HUES48 (cell line): ENCODE measurements around the gene C2orf15.
"Not testable (repeated sequence)": the region's sequence is repeated elsewhere in the genome, so short reads cannot be mapped to it uniquely, and the experiment has no call there.

Source experiments
- H3K27ac ChIP-seq: one replicate; pipeline ENCODE4 v1.7.0; 2013; ENCODE audit warnings: low read depth, low read length, inconsistent platforms
- H3K27me3 ChIP-seq: 2 replicates; pipeline ENCODE4 v1.6.1; 2013; ENCODE audit warnings: mild to moderate bottlenecking, low read length; ENCODE audit not compliant: control insufficient read depth, insufficient read depth
- H3K36me3 ChIP-seq: 2 replicates; pipeline ENCODE4 v1.6.1; 2013; ENCODE audit warnings: low read length; ENCODE audit not compliant: control insufficient read depth, insufficient read depth
- H3K4me1 ChIP-seq: 2 replicates; pipeline ENCODE4 v1.6.1; 2013; ENCODE audit warnings: mild to moderate bottlenecking, low read length; ENCODE audit not compliant: control insufficient read depth, insufficient read depth
- H3K4me3 ChIP-seq: 2 replicates; pipeline ENCODE4 v1.5.1; 2013; ENCODE audit warnings: mild to moderate bottlenecking, low read depth, low read length
- H3K9ac ChIP-seq: 2 replicates; pipeline ENCODE4 v1.6.1; 2013; ENCODE audit warnings: mild to moderate bottlenecking, low read depth, low read length, moderate library complexity
- H3K9me3 ChIP-seq: 2 replicates; pipeline ENCODE4 v1.6.1; 2013; ENCODE audit warnings: low read length; ENCODE audit not compliant: control insufficient read depth, insufficient read depth

C2orf15 gene, protein sequence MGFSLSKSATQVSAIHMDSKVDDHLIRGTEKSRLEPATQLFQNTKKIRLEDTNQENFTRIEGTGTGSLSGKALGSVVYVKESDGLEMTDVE

DNA sequence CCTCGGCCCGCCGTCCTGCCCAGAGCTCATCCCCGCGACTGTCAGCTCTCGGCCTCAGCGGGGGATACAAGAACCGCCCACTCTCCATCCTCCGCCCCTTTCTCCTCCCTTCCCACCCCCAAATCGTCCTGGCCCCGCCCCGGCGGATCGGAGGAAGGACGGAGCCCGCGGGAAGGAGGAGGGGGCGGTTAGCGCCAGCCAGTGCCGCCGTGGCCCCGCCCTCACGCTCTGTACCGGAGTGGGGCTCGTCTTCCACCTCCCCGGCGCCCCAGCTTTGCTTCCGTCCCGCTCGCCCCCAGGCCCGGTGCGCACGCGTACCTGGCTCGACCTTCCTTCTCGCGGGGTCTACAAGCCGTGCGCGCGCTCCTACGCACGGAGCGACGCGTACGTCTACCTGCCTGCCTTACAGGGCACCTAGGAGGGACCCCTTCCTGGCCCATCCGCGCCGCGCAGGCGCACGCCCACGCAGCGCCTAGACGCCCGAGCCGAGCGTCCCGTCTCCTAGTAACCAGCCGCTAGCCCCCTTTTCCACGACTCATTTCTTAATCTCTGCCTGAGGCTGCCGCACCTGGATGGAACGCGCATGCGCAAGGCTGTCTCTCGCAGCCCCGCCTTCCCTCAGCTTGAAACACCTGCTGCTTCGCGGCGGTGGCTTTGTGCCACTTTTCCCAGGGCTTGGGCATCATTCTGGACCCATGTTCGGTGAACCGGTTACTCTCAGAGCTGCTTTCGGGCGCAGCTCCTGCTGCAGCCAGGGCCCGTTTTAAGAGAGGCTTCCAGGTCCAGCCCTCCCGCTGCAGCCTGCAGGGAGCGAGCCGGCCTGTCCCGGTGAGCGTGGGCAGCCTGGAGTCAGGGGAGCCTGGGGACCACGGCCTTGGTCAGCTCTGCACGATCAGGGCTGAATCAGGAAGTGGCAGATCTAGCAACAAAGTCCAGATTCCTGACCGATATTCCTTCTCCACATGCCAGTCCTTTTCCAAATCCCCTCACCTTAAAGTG is at the start of gene C2orf15:
Gene C2orf15, plus strand, starts transcription at position 598 of the 999 bp plus-strand sequence. CDS start 8,852 bp downstream, outside the sequence.
- H3K9ac ChIP-seq, result peak within 1 kb of the TSS; percentile 58
- 0 out of 2 replicates have a peak, but pooled peaks cover 4% of the 10 kb centered on the region for H3K4me1 ChIP-seq
- no peaks in the 10 kb centered on the region; the same call in 1 of the 2 replicates for H3K27me3 ChIP-seq
- H3K4me3 ChIP-seq, result peak within 1 kb of the TSS; percentile 83
- peaks cover 9% of the 10 kb centered on the region; the same call in 1 of the 2 replicates for H3K9me3 ChIP-seq
- no peaks in the 10 kb centered on the region for H3K36me3 ChIP-seq
- H3K27ac ChIP-seq, result peak within 1 kb of the TSS; percentile 92

DNA sequence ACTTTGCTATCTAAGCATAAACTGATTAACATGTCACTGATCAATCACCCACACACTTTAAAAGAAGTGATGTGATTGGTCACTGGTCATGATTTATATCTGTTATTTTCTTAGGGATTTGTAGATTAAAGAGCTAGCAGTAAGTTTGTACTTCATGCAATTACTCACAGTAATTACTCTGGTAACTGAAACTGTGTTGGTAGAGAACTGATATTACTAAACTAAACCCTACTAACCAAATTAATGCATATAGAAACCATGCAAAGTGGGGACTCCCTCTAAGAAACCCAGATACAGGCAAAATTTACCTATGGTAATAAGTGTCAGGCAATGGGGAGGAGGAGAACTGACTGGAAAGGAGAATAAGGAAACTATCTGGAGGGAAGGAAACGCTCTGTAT is 44.8 kb upstream of the C2orf15 start:
- H3K4me1 ChIP-seq, result no peaks in the 10 kb centered on the region
- no peak overlapping the region for H3K27ac ChIP-seq
- H3K9ac ChIP-seq, result no peak overlapping the region
- H3K36me3 ChIP-seq, result no peaks in the 10 kb centered on the region
- H3K4me3 ChIP-seq, result no peak overlapping the region
- H3K27me3 ChIP-seq, result no peaks in the 10 kb centered on the region
- no peaks in the 10 kb centered on the region for H3K9me3 ChIP-seq

DNA sequence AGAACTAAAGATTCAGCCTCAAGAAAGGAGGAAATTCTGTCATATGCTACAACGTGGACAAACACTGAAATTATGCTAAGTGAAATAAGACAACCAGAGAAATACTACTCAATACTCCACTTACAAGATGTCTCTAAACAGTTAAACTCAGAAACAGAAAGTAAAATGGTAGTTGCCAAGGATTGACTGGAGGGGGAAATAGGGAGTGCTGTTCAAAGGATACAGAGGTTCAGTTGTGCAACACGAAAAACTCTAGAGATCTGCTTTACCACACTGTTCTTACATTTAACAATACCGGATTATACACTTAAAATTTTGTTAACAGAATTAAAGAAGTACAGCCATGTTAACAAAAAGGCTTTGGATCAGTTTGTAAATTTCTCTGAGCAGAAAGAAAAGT is 39.8 kb upstream of the C2orf15 start:
- no peaks in the 10 kb centered on the region for H3K4me1 ChIP-seq
- H3K27me3 ChIP-seq, result no peaks in the 10 kb centered on the region
- no peaks in the 10 kb centered on the region for H3K9me3 ChIP-seq
- no peak overlapping the region for H3K27ac ChIP-seq
- H3K36me3 ChIP-seq, result no peaks in the 10 kb centered on the region
- H3K9ac ChIP-seq, result no peak overlapping the region
- H3K4me3 ChIP-seq, result no peak overlapping the region

DNA sequence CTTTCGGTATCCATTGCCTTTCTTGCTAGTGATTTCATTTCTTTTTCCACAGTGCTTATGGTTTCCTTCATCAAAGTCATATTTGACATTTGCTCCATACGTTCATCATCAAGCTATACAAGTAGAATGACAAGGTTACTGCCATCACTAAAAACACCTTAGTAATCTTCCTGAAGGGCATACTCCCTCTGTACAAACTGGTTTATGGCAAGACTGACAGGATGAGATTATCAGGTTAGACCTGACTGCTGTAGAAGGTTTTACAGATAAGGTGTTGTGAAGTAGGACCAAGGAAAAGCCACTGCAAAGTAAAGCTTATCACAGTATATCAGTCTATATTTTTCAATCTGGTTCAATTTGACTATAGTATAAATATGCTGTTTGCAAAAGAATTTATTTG is 37.5 kb upstream of the C2orf15 start:
- Histone ChIP-seq H3K4me3 (no peak overlapping the region), H3K36me3 (no peaks in the 10 kb centered on the region), H3K27me3 (no peaks in the 10 kb centered on the region), H3K4me1 (no peaks in the 10 kb centered on the region), H3K9me3 (no peaks in the 10 kb centered on the region), H3K27ac (no peak overlapping the region), H3K9ac (no peak overlapping the region)

GRCh38 chr2:99106913-99107312 is 34.6 kb upstream of the C2orf15 start:
- H3K4me3 ChIP-seq, result no peak overlapping the region
- no peaks in the 10 kb centered on the region for H3K36me3 ChIP-seq
- no peaks in the 10 kb centered on the region for H3K9me3 ChIP-seq
- no peaks in the 10 kb centered on the region for H3K27me3 ChIP-seq
- no peak overlapping the region for H3K9ac ChIP-seq
- no peaks in the 10 kb centered on the region for H3K4me1 ChIP-seq
- no peak overlapping the region for H3K27ac ChIP-seq

GRCh38 chr2:99111236-99111635 is 30.3 kb upstream of the C2orf15 start:
- H3K4me1 ChIP-seq, result no peaks in the 10 kb centered on the region
- H3K27ac ChIP-seq, result no peak overlapping the region
- no peak overlapping the region for H3K9ac ChIP-seq
- no peak overlapping the region for H3K4me3 ChIP-seq
- no peaks in the 10 kb centered on the region for H3K27me3 ChIP-seq
- H3K9me3 ChIP-seq, result no peaks in the 10 kb centered on the region
- no peaks in the 10 kb centered on the region for H3K36me3 ChIP-seq

DNA sequence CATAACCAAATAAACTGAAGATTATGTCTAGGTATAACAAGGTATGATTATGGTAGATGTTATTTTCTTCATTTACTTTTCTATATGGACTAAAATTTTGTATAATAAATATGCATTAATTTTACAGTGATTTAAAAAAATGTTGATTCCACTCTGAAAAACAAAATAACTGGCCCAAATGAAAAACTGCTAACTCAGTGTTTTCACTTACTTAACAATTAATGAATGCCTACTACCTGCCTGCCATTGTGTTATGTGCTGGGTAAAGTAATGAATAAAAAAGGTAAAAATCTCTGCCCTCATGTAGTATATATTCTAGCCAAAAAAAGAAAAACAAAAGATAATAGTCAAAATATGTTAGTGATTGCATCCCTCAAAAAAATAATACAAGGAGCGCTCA is 29.6 kb upstream of the C2orf15 start:
- no peaks in the 10 kb centered on the region for H3K9me3 ChIP-seq
- H3K36me3 ChIP-seq, result no peaks in the 10 kb centered on the region
- no peak overlapping the region for H3K27ac ChIP-seq
- H3K4me1 ChIP-seq, result no peaks in the 10 kb centered on the region
- H3K27me3 ChIP-seq, result no peaks in the 10 kb centered on the region
- H3K4me3 ChIP-seq, result no peak overlapping the region
- H3K9ac ChIP-seq, result no peak overlapping the region

DNA sequence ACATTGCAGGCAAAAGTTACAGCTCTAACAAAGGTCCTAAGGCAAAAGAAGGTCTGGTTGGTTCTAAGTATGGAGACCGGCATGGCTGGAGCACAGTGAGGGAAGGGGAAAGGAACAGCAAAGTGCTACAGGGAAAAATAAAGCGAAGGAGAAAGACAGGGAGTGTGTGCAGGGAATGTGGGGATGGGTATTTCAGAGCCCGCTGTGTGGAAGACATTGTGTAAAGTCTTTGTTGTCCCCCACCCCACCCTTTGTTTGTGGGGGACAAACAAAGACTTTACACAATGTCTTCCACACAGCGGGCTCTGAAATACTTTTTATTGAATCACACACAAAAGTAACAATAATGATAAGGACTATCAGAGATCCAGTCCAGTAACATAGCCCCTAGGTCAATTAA is 28.9 kb upstream of the C2orf15 start:
- Histone ChIP-seq H3K9ac (no peak overlapping the region), H3K36me3 (no peaks in the 10 kb centered on the region), H3K4me1 (no peaks in the 10 kb centered on the region), H3K4me3 (no peak overlapping the region), H3K27me3 (no peaks in the 10 kb centered on the region), H3K27ac (no peak overlapping the region), H3K9me3 (no peaks in the 10 kb centered on the region)

GRCh38 chr2:99127981-99128380 is 13.5 kb upstream of the C2orf15 start:
- Histone ChIP-seq H3K27ac (no peak overlapping the region), H3K27me3 (no peaks in the 10 kb centered on the region), H3K4me1 (no peaks in the 10 kb centered on the region), H3K9me3 (peaks cover 5% of the 10 kb centered on the region), H3K36me3 (peaks cover 12% of the 10 kb centered on the region), H3K9ac (no peak overlapping the region), H3K4me3 (no peak overlapping the region)

DNA sequence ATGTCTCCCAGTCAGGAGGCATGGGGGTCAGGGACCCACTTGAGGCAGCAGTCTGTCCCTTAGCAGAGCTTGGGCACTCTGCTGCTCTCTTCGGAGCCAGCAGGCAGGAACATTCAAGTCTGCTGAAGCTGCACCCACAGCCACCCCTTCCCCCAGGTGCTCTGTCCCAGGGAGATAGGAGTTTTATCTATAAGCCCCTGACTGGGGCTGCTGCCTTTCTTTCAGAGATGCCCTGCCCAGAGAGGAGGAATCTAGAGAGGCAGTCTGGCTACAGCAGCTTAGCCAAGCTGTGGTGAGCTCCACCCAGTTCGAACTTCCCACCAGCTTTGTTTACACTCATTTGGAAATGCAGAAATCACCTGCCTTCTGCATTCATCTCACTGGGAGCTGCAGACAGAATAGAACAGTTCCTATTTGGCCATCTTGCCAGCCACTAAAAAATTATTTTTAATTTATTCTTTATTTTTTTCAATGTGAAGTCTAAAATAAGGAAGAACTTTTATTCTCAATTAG is 6.4 kb upstream of the C2orf15 start:
- not testable (repeated sequence) for H3K27ac ChIP-seq, H3K36me3 ChIP-seq, H3K4me3 ChIP-seq, H3K4me1 ChIP-seq, H3K27me3 ChIP-seq, H3K9ac ChIP-seq
- H3K9me3 ChIP-seq, result peaks cover 34% of the 10 kb centered on the region

DNA sequence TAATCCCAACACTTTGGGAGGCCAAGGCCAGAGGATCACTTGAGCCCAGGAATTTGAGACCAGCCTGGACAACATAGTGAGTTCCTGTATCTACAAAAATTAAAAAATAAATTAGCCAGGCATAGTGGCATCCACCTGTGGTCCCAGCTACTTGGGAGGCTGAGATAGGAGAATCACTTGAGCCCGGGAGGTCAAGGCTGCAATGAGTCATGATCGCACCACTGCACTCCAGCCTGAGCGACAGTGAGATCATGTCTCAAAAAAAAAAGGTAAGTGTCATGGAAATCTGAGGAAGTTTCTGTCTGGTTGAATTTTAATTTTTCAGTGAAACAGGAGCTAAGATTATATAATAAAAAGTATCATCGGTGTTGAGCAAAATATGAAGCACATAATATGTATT is 2.5 kb upstream of the C2orf15 start:
- Histone ChIP-seq H3K9me3 (peaks cover 24% of the 10 kb centered on the region), H3K27ac (no peak overlapping the region), H3K9ac (no peak overlapping the region), H3K4me1 (0 out of 2 replicates have a peak, but pooled peaks cover 4% of the 10 kb centered on the region), H3K36me3 (no peaks in the 10 kb centered on the region), H3K4me3 (no peak overlapping the region), H3K27me3 (no peaks in the 10 kb centered on the region; the same call in 1 of the 2 replicates)
